ENCODE results near the gene LIPG.

GRCh38 chr18:49647496-49648168 is 85.8 kb downstream of the LIPG start:
- TF ChIP-seq, protein P1, sequence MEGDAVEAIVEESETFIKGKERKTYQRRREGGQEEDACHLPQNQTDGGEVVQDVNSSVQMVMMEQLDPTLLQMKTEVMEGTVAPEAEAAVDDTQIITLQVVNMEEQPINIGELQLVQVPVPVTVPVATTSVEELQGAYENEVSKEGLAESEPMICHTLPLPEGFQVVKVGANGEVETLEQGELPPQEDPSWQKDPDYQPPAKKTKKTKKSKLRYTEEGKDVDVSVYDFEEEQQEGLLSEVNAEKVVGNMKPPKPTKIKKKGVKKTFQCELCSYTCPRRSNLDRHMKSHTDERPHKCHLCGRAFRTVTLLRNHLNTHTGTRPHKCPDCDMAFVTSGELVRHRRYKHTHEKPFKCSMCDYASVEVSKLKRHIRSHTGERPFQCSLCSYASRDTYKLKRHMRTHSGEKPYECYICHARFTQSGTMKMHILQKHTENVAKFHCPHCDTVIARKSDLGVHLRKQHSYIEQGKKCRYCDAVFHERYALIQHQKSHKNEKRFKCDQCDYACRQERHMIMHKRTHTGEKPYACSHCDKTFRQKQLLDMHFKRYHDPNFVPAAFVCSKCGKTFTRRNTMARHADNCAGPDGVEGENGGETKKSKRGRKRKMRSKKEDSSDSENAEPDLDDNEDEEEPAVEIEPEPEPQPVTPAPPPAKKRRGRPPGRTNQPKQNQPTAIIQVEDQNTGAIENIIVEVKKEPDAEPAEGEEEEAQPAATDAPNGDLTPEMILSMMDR (IDR thresholded peaks at IDR 0.05): no peak
- TF ChIP-seq EP300 (IDR thresholded peaks at IDR 0.05; ENCODE audit: low read depth) (no peak), POLR2AphosphoS5 (IDR thresholded peaks at IDR 0.05) (no peak), POLR2A (IDR thresholded peaks at IDR 0.05) (no peak)
